ENCODE results near the gene IL22RA1.

The IL22RA1 gene

DNA sequence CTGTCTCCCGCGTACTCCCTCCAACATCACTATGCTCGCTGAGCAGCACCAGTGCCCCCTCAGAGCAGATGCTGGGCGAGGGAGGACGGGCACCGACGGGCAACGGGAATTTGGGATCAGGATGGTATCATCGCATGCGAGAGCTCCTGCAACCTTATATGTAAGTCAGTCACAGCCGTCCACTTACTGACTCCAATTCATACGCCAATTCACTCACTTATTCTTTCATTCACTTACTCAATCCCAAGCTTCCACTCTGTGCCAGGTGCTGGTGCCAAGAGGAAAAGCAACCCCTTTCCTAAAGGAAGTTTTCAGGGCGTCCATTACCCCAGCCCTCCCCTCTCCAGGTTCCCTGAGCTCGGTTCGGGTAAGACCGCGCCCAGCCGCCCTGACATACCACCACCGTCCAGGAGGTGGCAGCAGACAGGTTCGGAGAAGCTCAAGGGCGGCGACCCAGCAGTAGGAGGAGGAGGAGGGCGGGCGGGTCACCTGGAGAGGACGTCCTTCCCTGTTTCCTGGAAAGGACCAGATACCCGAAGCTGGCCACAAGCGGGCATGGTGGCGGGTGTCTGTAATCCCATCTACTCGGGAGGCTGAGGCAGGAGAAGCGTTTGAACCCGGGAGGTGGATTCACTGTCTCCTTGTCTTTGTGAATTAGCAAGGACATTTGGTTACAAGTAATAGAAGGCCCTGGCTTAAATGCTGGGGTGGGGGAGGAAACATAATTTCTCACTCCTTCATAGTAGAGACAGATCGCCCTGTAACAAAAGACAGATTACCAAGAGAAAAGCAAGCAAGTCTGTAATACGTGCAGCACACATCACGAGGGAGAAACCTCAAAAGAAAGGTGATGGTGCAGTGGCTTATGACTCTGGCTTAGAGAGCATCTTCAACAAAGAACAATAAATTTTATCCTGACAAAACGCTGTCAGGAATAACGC, 7.6 kb upstream of the IL22RA1 start:
- peak overlapping the region; percentile 58 for H3K9ac ChIP-seq (ENCODE audit: low read length)
- no peaks in the 10 kb centered on the region for H3K9me3 ChIP-seq (ENCODE audit: control insufficient read depth, low read length)
- H3K4me3 ChIP-seq (ENCODE audit: low read length) = peak overlapping the region; percentile 66
- H3K27me3 ChIP-seq (replicated peaks; ENCODE audit: control insufficient read depth, insufficient read depth, low read length) = peaks cover 40% of the 10 kb centered on the region
- peak; percentile 85 for DNase-seq (ENCODE audit: low read depth)
- H3K36me3 ChIP-seq (ENCODE audit: control insufficient read depth, insufficient read depth, low read length, severe bottlenecking) = no peaks in the 10 kb centered on the region
- H3K4me1 ChIP-seq (ENCODE audit: control insufficient read depth, insufficient read depth, low read length) = peaks cover 10% of the 10 kb centered on the region

- Histone ChIP-seq H3K36me3 (ENCODE audit: control insufficient read depth, insufficient read depth, low read length, severe bottlenecking) (no peaks in the 10 kb centered on the region), H3K4me3 (ENCODE audit: low read length) (peak overlapping the region; percentile 66), H3K4me1 (ENCODE audit: control insufficient read depth, insufficient read depth, low read length) (peaks cover 10% of the 10 kb centered on the region), H3K27me3 (replicated peaks; ENCODE audit: control insufficient read depth, insufficient read depth, low read length) (peaks cover 34% of the 10 kb centered on the region), H3K9ac (ENCODE audit: low read length) (peak overlapping the region; percentile 58), H3K9me3 (ENCODE audit: control insufficient read depth, low read length) (no peaks in the 10 kb centered on the region)
- DNase-seq (ENCODE audit: low read depth) = peak; percentile 26
Measured at GRCh38 chr1:24149866-24150233, 6.9 kb upstream of the IL22RA1 start.

GRCh38 chr1:24147816-24148215, 4.9 kb upstream of the IL22RA1 start:
- H3K9ac ChIP-seq (ENCODE audit: low read length) = no peak overlapping the region
- H3K4me3 ChIP-seq (ENCODE audit: low read length) = no peak overlapping the region
- no peaks in the 10 kb centered on the region for H3K36me3 ChIP-seq (ENCODE audit: control insufficient read depth, insufficient read depth, low read length, severe bottlenecking)
- peaks cover 17% of the 10 kb centered on the region for H3K4me1 ChIP-seq (ENCODE audit: control insufficient read depth, insufficient read depth, low read length)
- DNase-seq (ENCODE audit: low read depth) = no peak
- peaks cover 34% of the 10 kb centered on the region for H3K27me3 ChIP-seq (replicated peaks; ENCODE audit: control insufficient read depth, insufficient read depth, low read length)
- no peaks in the 10 kb centered on the region for H3K9me3 ChIP-seq (ENCODE audit: control insufficient read depth, low read length)

GRCh38 chr1:24147194-24147593, 4.3 kb upstream of the IL22RA1 start:
- H3K36me3 ChIP-seq (ENCODE audit: control insufficient read depth, insufficient read depth, low read length, severe bottlenecking) = no peaks in the 10 kb centered on the region
- no peaks in the 10 kb centered on the region for H3K9me3 ChIP-seq (ENCODE audit: control insufficient read depth, low read length)
- H3K4me3 ChIP-seq (ENCODE audit: low read length) = no peak overlapping the region
- H3K27me3 ChIP-seq (replicated peaks; ENCODE audit: control insufficient read depth, insufficient read depth, low read length) = peaks cover 27% of the 10 kb centered on the region
- no peak for DNase-seq (ENCODE audit: low read depth)
- H3K4me1 ChIP-seq (ENCODE audit: control insufficient read depth, insufficient read depth, low read length) = peaks cover 20% of the 10 kb centered on the region
- H3K9ac ChIP-seq (ENCODE audit: low read length) = no peak overlapping the region

- Histone ChIP-seq H3K27me3 (replicated peaks; ENCODE audit: control insufficient read depth, insufficient read depth, low read length) (peaks cover 2% of the 10 kb centered on the region), H3K9ac (ENCODE audit: low read length) (no peak overlapping the region), H3K9me3 (ENCODE audit: control insufficient read depth, low read length) (peaks cover 4% of the 10 kb centered on the region), H3K4me3 (ENCODE audit: low read length) (no peak overlapping the region), H3K36me3 (ENCODE audit: control insufficient read depth, insufficient read depth, low read length, severe bottlenecking) (no peaks in the 10 kb centered on the region), H3K4me1 (ENCODE audit: control insufficient read depth, insufficient read depth, low read length) (peaks cover 10% of the 10 kb centered on the region)
- DNase-seq (ENCODE audit: low read depth) = peak; percentile 18
Measured at GRCh38 chr1:24141311-24141997, 1.5 kb downstream of the IL22RA1 start.

DNA sequence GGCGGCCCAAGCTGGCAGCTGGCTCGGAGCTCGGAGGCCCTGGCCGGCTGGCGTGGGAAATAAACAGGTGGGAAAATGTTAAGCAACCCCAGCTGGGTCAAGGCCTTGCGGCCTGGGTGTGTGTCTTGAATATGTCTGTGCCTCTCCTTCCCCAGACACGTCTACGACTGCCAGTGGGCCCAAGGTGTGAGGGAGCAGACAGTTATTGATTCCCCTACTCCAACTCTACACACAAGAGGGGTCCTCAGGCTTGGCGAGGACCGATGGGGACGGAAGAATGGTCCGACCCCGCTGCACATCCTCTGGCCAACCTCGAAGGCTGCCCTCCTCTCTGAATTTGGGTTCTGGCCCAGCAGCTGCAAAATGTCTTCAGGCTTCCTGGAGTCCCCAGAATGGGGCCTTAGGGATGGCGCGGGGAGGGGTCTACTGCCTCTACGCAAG, 2.2 kb downstream of the IL22RA1 start:
- DNase-seq (ENCODE audit: low read depth) = no peak
- no peak overlapping the region for H3K4me3 ChIP-seq (ENCODE audit: low read length)
- peaks cover 4% of the 10 kb centered on the region for H3K9me3 ChIP-seq (ENCODE audit: control insufficient read depth, low read length)
- H3K4me1 ChIP-seq (ENCODE audit: control insufficient read depth, insufficient read depth, low read length) = peaks cover 10% of the 10 kb centered on the region
- H3K9ac ChIP-seq (ENCODE audit: low read length) = no peak overlapping the region
- peaks cover 2% of the 10 kb centered on the region for H3K27me3 ChIP-seq (replicated peaks; ENCODE audit: control insufficient read depth, insufficient read depth, low read length)
- H3K36me3 ChIP-seq (ENCODE audit: control insufficient read depth, insufficient read depth, low read length, severe bottlenecking) = no peaks in the 10 kb centered on the region

DNA sequence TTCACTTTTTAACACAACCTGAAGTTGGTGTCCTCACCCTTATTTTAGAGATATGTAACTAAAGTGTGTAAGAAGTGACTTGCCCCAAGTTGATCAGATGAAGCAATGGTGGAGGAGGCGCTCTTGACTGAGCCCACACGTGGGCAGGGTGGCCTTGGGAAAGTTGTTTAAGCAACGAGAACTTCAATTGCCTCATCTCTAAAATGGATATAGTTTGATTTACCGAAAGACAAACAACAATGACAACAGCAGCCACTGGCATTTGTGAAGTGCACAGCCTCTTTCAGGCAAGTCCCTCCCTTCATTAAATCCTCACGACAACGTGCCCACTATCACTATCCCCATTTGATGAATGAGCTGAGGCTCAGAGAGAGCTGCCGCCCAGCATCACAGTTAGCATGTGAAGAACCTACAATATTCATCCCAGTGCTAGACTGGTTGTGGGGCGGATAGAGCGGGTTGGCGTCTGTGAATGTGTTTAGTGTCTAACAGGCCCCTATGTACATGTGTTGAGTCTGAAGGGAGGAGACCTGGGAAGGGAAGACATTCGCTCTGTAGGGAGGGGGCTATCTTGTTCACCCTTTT, 3.0 kb downstream of the IL22RA1 start:
- H3K4me3 ChIP-seq (ENCODE audit: low read length) = no peak overlapping the region
- H3K9me3 ChIP-seq (ENCODE audit: control insufficient read depth, low read length) = peaks cover 4% of the 10 kb centered on the region
- peaks cover 10% of the 10 kb centered on the region for H3K4me1 ChIP-seq (ENCODE audit: control insufficient read depth, insufficient read depth, low read length)
- peaks cover 2% of the 10 kb centered on the region for H3K27me3 ChIP-seq (replicated peaks; ENCODE audit: control insufficient read depth, insufficient read depth, low read length)
- H3K9ac ChIP-seq (ENCODE audit: low read length) = no peak overlapping the region
- DNase-seq (ENCODE audit: low read depth) = no peak
- no peaks in the 10 kb centered on the region for H3K36me3 ChIP-seq (ENCODE audit: control insufficient read depth, insufficient read depth, low read length, severe bottlenecking)

DNA sequence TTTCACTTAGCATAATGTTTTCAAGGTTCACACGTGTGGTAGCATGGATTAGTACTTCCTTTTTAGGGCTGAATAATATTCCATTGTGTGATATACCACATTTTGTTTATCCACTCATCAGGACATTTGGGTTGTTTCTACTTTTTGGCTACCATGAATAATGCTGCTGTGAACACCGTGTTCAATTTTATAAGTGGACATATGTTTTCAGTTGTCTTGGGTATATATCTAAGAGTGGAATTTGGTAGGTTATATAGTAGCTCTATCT, 3.8 kb downstream of the IL22RA1 start:
- H3K27me3 ChIP-seq (replicated peaks; ENCODE audit: control insufficient read depth, insufficient read depth, low read length) = no peaks in the 10 kb centered on the region
- no peak overlapping the region for H3K4me3 ChIP-seq (ENCODE audit: low read length)
- H3K9ac ChIP-seq (ENCODE audit: low read length) = no peak overlapping the region
- peaks cover 4% of the 10 kb centered on the region for H3K9me3 ChIP-seq (ENCODE audit: control insufficient read depth, low read length)
- no peak for DNase-seq (ENCODE audit: low read depth)
- H3K36me3 ChIP-seq (ENCODE audit: control insufficient read depth, insufficient read depth, low read length, severe bottlenecking) = no peaks in the 10 kb centered on the region
- H3K4me1 ChIP-seq (ENCODE audit: control insufficient read depth, insufficient read depth, low read length) = peaks cover 10% of the 10 kb centered on the region

DNA sequence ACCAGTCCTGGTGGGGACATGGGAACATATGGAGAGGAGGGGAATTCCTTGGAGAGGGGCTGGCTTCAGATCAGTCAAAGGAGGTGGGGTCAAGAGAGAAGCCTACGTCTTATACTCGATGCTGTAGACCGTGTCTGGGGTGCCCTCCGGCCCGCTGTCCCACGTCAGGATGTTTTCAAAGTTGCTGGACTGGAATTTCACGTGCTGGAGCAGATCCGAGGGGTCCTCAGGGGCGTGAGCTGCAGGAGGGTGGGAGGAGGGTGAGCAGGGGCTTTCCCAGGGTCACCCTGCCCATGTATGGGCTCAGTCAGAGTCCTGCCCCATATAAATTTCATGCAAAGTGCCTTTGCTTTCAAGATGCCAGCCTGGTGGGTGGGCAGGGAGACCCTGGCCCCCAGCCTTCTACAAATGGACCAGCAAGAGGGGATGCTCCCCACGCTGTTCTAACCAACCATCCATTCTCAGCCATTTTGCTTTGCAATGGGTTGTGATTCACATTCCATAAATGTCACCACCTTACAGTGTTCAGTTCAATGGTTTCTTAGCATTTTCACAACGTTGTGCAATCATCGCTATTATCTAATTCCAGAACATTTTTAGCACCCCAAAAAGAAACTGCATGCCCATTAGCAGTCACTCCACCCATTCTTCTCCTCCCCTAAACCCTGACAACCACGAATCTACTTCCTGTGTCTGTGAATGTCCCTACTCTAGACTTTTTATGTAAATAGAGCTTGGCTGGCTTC, 4.3 kb downstream of the IL22RA1 start:
- DNase-seq (ENCODE audit: low read depth) = no peak
- no peak overlapping the region for H3K9ac ChIP-seq (ENCODE audit: low read length)
- H3K4me1 ChIP-seq (ENCODE audit: control insufficient read depth, insufficient read depth, low read length) = peaks cover 10% of the 10 kb centered on the region
- H3K9me3 ChIP-seq (ENCODE audit: control insufficient read depth, low read length) = peaks cover 4% of the 10 kb centered on the region
- H3K4me3 ChIP-seq (ENCODE audit: low read length) = no peak overlapping the region
- no peaks in the 10 kb centered on the region for H3K36me3 ChIP-seq (ENCODE audit: control insufficient read depth, insufficient read depth, low read length, severe bottlenecking)
- no peaks in the 10 kb centered on the region for H3K27me3 ChIP-seq (replicated peaks; ENCODE audit: control insufficient read depth, insufficient read depth, low read length)

GRCh38 chr1:24136956-24137539, 5.9 kb downstream of the IL22RA1 start:
- H3K9ac ChIP-seq (ENCODE audit: low read length) = no peak overlapping the region
- H3K36me3 ChIP-seq (ENCODE audit: control insufficient read depth, insufficient read depth, low read length, severe bottlenecking) = no peaks in the 10 kb centered on the region
- no peak for DNase-seq (ENCODE audit: low read depth)
- no peaks in the 10 kb centered on the region for H3K27me3 ChIP-seq (replicated peaks; ENCODE audit: control insufficient read depth, insufficient read depth, low read length)
- no peak overlapping the region for H3K4me3 ChIP-seq (ENCODE audit: low read length)
- no peaks in the 10 kb centered on the region for H3K4me1 ChIP-seq (ENCODE audit: control insufficient read depth, insufficient read depth, low read length)
- peaks cover 4% of the 10 kb centered on the region for H3K9me3 ChIP-seq (ENCODE audit: control insufficient read depth, low read length)
